ENCODE measurements around the gene CATSPERE.

The CATSPERE gene

GRCh38 chr1:244444854-244445253 is 16.2 kb upstream of the CATSPERE start:
- no peaks in the 10 kb centered on the region for H3K27me3 ChIP-seq (replicated peaks; ENCODE audit: control insufficient read depth, insufficient read depth, low read length)
- H3K36me3 ChIP-seq (ENCODE audit: control insufficient read depth, insufficient read depth, low read length), result no peaks in the 10 kb centered on the region; the same call in 1 of the 2 replicates
- H3K4me3 ChIP-seq (replicated peaks; ENCODE audit: low read depth, low read length), result no peak overlapping the region
- no peak for DNase-seq (ENCODE audit: extremely low read depth, insufficient read length)
- TF ChIP-seq, protein P1, sequence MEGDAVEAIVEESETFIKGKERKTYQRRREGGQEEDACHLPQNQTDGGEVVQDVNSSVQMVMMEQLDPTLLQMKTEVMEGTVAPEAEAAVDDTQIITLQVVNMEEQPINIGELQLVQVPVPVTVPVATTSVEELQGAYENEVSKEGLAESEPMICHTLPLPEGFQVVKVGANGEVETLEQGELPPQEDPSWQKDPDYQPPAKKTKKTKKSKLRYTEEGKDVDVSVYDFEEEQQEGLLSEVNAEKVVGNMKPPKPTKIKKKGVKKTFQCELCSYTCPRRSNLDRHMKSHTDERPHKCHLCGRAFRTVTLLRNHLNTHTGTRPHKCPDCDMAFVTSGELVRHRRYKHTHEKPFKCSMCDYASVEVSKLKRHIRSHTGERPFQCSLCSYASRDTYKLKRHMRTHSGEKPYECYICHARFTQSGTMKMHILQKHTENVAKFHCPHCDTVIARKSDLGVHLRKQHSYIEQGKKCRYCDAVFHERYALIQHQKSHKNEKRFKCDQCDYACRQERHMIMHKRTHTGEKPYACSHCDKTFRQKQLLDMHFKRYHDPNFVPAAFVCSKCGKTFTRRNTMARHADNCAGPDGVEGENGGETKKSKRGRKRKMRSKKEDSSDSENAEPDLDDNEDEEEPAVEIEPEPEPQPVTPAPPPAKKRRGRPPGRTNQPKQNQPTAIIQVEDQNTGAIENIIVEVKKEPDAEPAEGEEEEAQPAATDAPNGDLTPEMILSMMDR (IDR thresholded peaks at IDR 0.05; ENCODE audit: insufficient read depth, low read length, poor library complexity, severe bottlenecking), result no peak

DNA sequence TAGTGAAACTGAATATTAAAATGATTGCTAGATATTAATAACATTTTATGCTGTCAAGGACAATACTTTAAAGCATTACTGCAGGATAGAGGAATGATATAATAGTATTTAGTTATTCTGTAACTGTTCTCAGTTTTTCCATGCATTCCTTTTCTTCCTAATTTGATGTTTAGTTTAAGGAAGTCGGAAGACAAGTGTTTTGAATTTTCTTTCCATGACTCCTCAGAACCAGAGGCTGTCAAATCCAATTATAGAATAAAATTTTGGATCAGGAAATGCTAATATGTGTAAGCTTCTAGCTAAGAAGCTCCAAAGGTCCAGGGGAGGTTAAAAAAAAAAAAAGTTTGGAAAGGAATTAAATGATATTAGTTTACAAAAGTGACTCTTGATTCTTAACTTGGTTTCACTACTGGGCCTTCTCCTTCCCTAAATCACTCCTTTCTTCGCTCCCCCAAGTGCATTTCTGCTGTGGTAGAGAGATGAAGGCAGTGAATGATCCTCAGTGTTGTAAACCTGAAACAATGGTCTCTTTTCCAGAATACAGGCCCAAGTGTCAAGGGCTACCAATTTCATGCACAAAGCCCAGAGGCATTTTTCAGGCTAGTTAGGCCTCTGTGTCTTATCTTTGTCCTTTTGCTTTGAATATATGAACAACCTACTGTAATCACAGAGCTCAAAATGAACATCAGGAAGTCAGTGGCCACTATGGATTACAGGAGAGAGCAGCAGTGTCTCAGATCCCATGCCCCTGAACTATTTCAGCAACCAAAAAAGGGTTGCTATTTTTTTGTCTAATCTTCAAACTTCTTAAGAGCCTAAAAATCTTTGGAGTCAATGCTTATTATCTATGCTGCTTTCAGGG is 15.5 kb upstream of the CATSPERE start:
- H3K4me3 ChIP-seq (replicated peaks; ENCODE audit: low read depth, low read length), result no peak overlapping the region
- TF ChIP-seq, protein P1 (IDR thresholded peaks at IDR 0.05; ENCODE audit: insufficient read depth, low read length, poor library complexity, severe bottlenecking), result no peak
- no peak for DNase-seq (ENCODE audit: extremely low read depth, insufficient read length)
- H3K36me3 ChIP-seq (ENCODE audit: control insufficient read depth, insufficient read depth, low read length), result no peaks in the 10 kb centered on the region; the same call in 1 of the 2 replicates
- no peaks in the 10 kb centered on the region for H3K27me3 ChIP-seq (replicated peaks; ENCODE audit: control insufficient read depth, insufficient read depth, low read length)

DNA sequence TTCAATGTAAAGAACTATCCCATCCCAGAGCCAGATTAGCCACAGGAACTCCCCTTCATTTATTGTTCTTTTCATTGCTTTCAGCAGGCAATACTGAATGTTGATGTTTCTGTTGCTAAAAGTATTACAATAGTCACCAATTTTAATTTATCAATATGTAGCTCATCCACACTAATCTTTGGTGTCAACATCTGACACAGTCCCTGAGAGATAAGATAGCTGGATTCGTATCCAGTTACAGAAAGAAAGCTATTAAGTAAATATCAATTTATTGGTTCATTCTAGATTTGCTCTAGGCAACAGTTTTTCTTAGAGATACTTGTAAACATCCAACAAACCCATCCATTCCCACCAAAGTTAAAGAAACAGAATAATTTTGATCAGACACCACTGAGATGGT is 14.0 kb upstream of the CATSPERE start:
- TF ChIP-seq, protein P1 (IDR thresholded peaks at IDR 0.05; ENCODE audit: insufficient read depth, low read length, poor library complexity, severe bottlenecking), result no peak
- DNase-seq (ENCODE audit: extremely low read depth, insufficient read length), result no peak
- Histone ChIP-seq H3K4me3 (replicated peaks; ENCODE audit: low read depth, low read length) (no peak overlapping the region), H3K36me3 (ENCODE audit: control insufficient read depth, insufficient read depth, low read length) (no peaks in the 10 kb centered on the region; the same call in 1 of the 2 replicates), H3K27me3 (replicated peaks; ENCODE audit: control insufficient read depth, insufficient read depth, low read length) (no peaks in the 10 kb centered on the region)

DNA sequence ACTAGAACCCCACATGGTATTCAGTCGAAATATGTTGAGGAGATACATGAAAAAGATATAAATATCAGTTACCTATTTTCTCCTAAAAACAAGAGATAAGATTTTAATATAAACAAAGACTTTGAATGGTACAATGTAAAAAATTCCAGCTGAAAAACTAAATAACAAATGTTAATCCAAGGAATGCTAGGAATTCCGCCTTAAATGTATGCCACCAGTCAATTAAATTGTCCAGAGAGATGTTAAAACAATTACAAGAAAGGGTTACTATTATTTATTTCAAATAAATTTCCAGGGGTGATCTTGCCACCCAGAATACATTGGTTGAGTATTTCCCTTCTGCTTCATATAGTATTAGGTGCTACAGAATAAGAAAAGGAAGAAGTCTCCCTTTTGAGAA is 13.5 kb upstream of the CATSPERE start:
- H3K36me3 ChIP-seq (ENCODE audit: control insufficient read depth, insufficient read depth, low read length), result no peaks in the 10 kb centered on the region; the same call in 1 of the 2 replicates
- H3K27me3 ChIP-seq (replicated peaks; ENCODE audit: control insufficient read depth, insufficient read depth, low read length), result no peaks in the 10 kb centered on the region
- DNase-seq (ENCODE audit: extremely low read depth, insufficient read length), result no peak
- no peak overlapping the region for H3K4me3 ChIP-seq (replicated peaks; ENCODE audit: low read depth, low read length)
- TF ChIP-seq, protein P1 (IDR thresholded peaks at IDR 0.05; ENCODE audit: insufficient read depth, low read length, poor library complexity, severe bottlenecking), result no peak

DNA sequence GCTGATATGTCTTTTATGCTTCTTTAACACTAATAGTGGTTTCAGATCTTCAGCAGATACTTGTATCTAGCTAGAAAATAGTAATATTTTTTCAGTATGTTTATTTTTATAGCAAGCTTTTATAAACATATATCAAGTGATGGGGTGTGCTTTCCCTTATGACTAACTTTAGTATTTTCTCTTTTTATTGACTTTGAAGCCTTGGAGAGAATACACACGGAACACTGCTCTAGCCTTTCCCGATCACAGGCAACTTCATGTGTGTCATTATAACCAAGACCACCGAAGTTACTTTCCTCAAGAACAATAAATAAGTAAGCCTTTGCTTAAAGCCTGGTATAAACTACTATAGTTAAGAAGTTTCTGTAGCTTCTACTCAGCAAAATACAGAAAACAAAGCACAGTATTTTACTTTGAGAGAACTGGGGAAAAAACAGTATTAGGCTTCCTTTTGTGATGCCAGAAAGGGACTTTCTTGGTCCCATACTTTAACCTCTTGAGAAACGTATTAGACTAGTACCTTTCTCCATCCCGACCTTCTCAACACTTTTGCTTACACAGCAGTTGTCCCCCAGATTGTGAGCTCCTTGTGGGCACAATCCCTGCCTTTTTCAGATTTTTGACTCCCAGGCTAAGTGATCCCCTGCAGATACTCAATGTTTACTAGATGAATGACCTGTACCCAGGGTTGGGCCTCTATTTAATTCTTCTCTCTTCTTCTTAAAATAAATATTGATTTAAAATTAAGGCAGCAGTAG is 12.6 kb upstream of the CATSPERE start:
- H3K36me3 ChIP-seq (ENCODE audit: control insufficient read depth, insufficient read depth, low read length), result no peaks in the 10 kb centered on the region; the same call in 1 of the 2 replicates
- TF ChIP-seq, protein P1 (IDR thresholded peaks at IDR 0.05; ENCODE audit: insufficient read depth, low read length, poor library complexity, severe bottlenecking), result no peak
- no peaks in the 10 kb centered on the region for H3K27me3 ChIP-seq (replicated peaks; ENCODE audit: control insufficient read depth, insufficient read depth, low read length)
- DNase-seq (ENCODE audit: extremely low read depth, insufficient read length), result no peak
- H3K4me3 ChIP-seq (replicated peaks; ENCODE audit: low read depth, low read length), result no peak overlapping the region

Data from GM06990 (cell line).